H7 (cell line): Measurements from ENCODE around the gene ARMH3. TPM values are rescaled to one million over a fixed set of nuclear protein-coding genes. Genes with fewer than 3 reads are reported as not detected.

Experiments used
- DNase-seq: peaks from one replicate; pipeline ENCODE4 v3.0.0; 2012
- H3K27me3 ChIP-seq: 2 replicates; pipeline ENCODE4 v1.6.0; 2011; ENCODE audit warnings: mild to moderate bottlenecking, low read length; ENCODE audit not compliant: control insufficient read depth, insufficient read depth
- H3K36me3 ChIP-seq: replicated peaks from 2 replicates; pipeline ENCODE4 v1.5.1; 2011; ENCODE audit warnings: low read length; ENCODE audit not compliant: control insufficient read depth, insufficient read depth
- H3K4me3 ChIP-seq: 2 replicates; pipeline ENCODE4 v1.5.1; 2011; ENCODE audit warnings: low read depth, mild to moderate bottlenecking, control low read depth, low read length, moderate library complexity; ENCODE audit not compliant: insufficient read depth
- total RNA-seq: library from RNA; depleted of rRNA; stranded (reverse); fragments of >200 nt; shearing (Covaris generic); gene quantifications from 2 replicates; pipeline ENCODE4 v1.2.3, GENCODE V29; 2014

The ARMH3 gene
- total RNA-seq, 1 experiment from 2014 or later = 4.4 TPM

DNA sequence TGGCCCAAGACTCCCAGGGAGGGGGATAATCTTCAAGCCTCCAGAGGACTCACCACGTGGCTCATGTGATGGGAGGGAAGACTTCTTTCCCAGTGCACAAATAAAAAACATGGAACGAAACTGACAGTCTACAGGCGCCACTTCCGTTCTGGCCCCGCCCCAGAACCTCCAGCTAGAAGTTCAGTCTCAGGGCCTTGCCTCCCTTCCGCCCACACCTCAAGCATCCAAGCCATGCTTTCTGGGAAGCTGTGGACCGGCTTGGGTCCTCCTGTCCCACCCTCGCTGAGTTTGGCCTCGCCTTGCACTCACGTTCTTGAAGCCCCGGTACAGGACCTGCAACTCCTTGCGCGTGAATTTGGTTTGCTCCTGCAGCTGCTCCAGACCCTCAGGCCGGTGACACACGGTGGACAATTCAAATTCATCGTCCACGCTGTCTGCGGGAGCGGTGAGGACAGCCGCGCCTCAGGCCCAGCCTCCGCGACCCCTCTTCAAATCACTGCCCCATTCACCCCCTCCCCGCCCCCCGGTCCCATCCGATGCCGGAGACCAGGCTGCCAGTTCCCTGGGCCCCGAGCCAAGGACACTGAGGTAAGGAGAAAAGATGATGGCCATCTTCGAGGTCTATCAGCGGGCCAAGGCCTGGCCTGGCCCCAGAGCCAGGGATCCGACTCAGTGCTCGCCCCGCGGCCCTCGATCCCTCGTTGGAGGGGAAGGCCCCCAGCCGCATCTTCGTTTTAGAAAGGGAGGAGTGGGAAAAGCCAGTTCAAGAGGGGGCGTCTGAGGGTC lies 227.0 kb downstream of the ARMH3 start:
- peak; percentile 44 for DNase-seq
- H3K27me3 ChIP-seq = no peaks in the 10 kb centered on the region; the same call in 1 of the 2 replicates
- H3K36me3 ChIP-seq = no peaks in the 10 kb centered on the region
- peak overlapping the region; percentile 33 for H3K4me3 ChIP-seq

- DNase-seq = no peak
- no peaks in the 10 kb centered on the region for H3K36me3 ChIP-seq
- H3K4me3 ChIP-seq = no peak overlapping the region
- no peaks in the 10 kb centered on the region; the same call in 1 of the 2 replicates for H3K27me3 ChIP-seq
Measured at GRCh38 chr10:101827919-101828600, 227.9 kb downstream of the ARMH3 start.

GRCh38 chr10:101826852-101827434 lies 229.0 kb downstream of the ARMH3 start:
- Histone ChIP-seq H3K36me3 (no peaks in the 10 kb centered on the region), H3K27me3 (no peaks in the 10 kb centered on the region; the same call in 1 of the 2 replicates), H3K4me3 (no peak overlapping the region)
- no peak for DNase-seq

- DNase-seq = no peak
- Histone ChIP-seq H3K36me3 (no peaks in the 10 kb centered on the region), H3K27me3 (no peaks in the 10 kb centered on the region; the same call in 1 of the 2 replicates), H3K4me3 (no peak overlapping the region)
Measured at GRCh38 chr10:101824736-101825135, 231.2 kb downstream of the ARMH3 start.

- Histone ChIP-seq H3K36me3 (no peaks in the 10 kb centered on the region), H3K4me3 (peak overlapping the region; percentile 44), H3K27me3 (no peaks in the 10 kb centered on the region)
- peak; percentile 63 for DNase-seq
Measured at GRCh38 chr10:101818872-101819633, 236.9 kb downstream of the ARMH3 start.

GRCh38 chr10:101818119-101818871 lies 237.7 kb downstream of the ARMH3 start, which contains the start of gene OGA:
Gene OGA (minus strand): TSS chr10:101818444. CDS start chr10:101818022, 422 bp downstream.
- H3K27me3 ChIP-seq = no peaks in the 10 kb centered on the region
- DNase-seq = peak; percentile 97
- H3K36me3 ChIP-seq = no peaks in the 10 kb centered on the region
- H3K4me3 ChIP-seq = peak within 1 kb of the TSS; percentile 100

DNA sequence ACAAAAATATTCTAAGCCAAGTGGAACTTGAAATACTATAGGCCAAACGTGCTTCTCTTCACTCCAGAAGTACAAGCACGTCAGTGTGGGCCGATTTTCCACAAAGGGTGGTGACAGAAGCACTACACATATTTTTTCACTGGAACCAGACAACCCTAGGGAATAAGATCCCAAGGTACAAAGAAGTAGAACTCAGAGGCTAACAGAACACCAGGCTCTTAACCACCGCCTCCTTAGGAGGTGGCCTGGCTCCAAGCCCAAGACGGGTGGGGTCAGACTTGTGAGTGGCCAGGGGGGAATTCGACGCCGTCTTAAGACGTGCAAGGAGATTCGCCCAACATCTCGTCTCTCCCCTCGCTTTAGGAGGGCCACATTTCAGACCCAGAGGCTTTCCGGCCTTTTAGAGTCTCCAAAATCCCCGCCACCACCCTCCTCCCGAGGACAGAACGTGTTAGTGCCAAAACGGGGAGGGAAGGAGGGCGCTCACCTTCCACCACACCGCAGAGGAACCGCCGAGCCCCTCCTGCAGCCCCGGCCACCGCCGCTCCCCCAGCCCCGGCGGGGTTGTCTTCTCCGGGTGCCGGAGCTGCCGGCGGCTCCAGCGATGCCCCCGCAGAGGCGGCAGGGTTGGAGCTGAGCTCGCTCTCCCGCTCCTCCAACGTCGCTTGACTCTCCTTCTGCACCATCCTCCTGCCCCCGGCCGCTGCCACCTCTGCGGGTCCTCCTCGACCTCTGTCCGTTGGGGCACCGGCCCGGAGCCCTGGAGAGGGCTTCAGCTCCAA lies 238.4 kb downstream of the ARMH3 start:
- H3K27me3 ChIP-seq = no peaks in the 10 kb centered on the region
- DNase-seq = peak; percentile 74
- no peaks in the 10 kb centered on the region for H3K36me3 ChIP-seq
- peak overlapping the region; percentile 100 for H3K4me3 ChIP-seq

DNA sequence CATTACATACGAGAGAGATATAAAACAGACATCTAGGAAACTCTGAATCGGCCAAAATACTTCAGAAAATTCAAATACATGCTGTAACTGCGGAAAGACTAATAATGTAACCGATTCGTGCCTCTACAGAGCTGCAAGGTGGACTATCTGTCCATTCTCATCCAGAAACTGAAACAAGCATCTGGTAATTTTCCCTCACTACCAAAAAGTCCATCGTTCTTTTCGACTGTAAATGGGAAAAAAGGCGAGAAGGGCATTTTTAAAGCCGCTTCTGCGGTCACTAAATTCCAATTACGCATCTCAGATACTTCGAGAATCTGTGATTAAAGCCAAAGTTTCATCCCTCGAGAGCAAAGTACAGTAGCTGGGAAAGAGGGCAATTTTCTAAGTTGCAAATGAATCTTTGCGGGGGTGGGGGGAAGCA lies 239.0 kb downstream of the ARMH3 start:
- Histone ChIP-seq H3K27me3 (no peaks in the 10 kb centered on the region), H3K4me3 (peak overlapping the region; percentile 100), H3K36me3 (no peaks in the 10 kb centered on the region)
- DNase-seq = no peak

DNA sequence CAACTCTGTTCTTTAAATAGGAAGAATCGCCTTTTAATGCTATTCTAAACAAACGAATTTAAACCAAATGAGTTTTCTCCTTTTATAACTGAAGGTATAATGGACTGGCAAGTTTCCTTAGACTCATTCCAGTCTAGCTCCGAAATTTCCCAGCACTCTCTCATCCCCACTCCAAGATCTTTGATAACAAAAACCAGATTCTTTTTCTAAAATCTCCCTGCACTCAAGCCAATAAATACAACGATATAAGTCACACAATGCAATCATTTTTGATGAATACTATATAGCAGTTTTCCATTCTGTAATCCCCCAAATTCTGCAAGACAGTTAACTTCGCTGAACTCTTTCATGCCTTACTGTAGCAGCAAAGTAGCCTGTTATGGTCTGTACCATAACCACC lies 239.6 kb downstream of the ARMH3 start:
- DNase-seq = no peak
- H3K27me3 ChIP-seq = no peaks in the 10 kb centered on the region
- H3K36me3 ChIP-seq = no peaks in the 10 kb centered on the region; the same call in 1 of the 2 replicates
- H3K4me3 ChIP-seq = peak overlapping the region; percentile 100

- no peak overlapping the region; the same call in 1 of the 2 replicates for H3K4me3 ChIP-seq
- DNase-seq = no peak
- H3K27me3 ChIP-seq = no peaks in the 10 kb centered on the region
- no peaks in the 10 kb centered on the region; the same call in 1 of the 2 replicates for H3K36me3 ChIP-seq
Measured at GRCh38 chr10:101814466-101815071, 241.4 kb downstream of the ARMH3 start.

GRCh38 chr10:101812606-101813005 lies 243.4 kb downstream of the ARMH3 start:
- no peak overlapping the region for H3K4me3 ChIP-seq
- H3K27me3 ChIP-seq = no peaks in the 10 kb centered on the region
- no peak for DNase-seq
- peaks cover 2% of the 10 kb centered on the region for H3K36me3 ChIP-seq

- no peak for DNase-seq
- Histone ChIP-seq H3K36me3 (peaks cover 22% of the 10 kb centered on the region), H3K27me3 (no peaks in the 10 kb centered on the region), H3K4me3 (no peak overlapping the region)
Measured at GRCh38 chr10:101807158-101807557, 248.8 kb downstream of the ARMH3 start.

GRCh38 chr10:101803511-101803910 lies 252.5 kb downstream of the ARMH3 start:
- peaks cover 38% of the 10 kb centered on the region for H3K36me3 ChIP-seq
- no peaks in the 10 kb centered on the region for H3K27me3 ChIP-seq
- no peak overlapping the region for H3K4me3 ChIP-seq
- no peak for DNase-seq
